Kidney glomerular epithelial cell (primary cell): Measurements from ENCODE around the gene TNIK.
"Not testable (repeated sequence)": the region's sequence is repeated elsewhere in the genome, so short reads cannot be mapped to it uniquely, and the experiment has no call there.

Experiments used
- DNase-seq: peaks from one replicate; lab custom pipeline; 2025; lab: John Stamatoyannopoulos, UW

Gene TNIK

GRCh38 chr3:171125010-171125409 lies 335.2 kb downstream of the TNIK start:
- DNase-seq: peak; percentile 8

- no peak for DNase-seq
Measured at GRCh38 chr3:171123915-171124314, 336.3 kb downstream of the TNIK start.

- no peak for DNase-seq
Measured at GRCh38 chr3:171122861-171123260, 337.3 kb downstream of the TNIK start.

DNA sequence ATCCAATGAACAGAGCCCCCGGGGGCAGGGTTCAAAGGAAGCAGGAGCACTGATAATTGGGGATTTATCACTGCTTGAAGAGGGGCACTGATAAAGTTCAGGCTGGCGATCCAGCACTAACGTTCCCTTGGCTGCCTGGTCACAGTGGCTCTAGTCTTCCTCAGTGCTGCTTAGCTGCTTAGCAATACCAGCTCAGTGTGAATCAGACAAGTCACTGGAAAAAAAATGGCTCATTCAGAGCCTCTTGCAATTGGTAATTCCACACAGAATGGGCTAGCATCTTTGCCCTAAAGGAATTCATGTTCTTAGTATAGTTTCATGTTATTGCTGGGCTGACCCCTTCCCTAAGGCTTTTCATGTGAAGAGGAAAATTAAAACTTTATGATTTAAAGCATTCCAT lies 338.0 kb downstream of the TNIK start:
- DNase-seq: no peak

GRCh38 chr3:171121801-171122200 lies 338.4 kb downstream of the TNIK start:
- DNase-seq: no peak

- DNase-seq: not testable (repeated sequence)
Measured at GRCh38 chr3:171119402-171119801, 340.8 kb downstream of the TNIK start.

- not testable (repeated sequence) for DNase-seq
Measured at GRCh38 chr3:171118993-171119392, 341.2 kb downstream of the TNIK start.

- no peak for DNase-seq
Measured at GRCh38 chr3:171116824-171117395, 343.3 kb downstream of the TNIK start.

DNA sequence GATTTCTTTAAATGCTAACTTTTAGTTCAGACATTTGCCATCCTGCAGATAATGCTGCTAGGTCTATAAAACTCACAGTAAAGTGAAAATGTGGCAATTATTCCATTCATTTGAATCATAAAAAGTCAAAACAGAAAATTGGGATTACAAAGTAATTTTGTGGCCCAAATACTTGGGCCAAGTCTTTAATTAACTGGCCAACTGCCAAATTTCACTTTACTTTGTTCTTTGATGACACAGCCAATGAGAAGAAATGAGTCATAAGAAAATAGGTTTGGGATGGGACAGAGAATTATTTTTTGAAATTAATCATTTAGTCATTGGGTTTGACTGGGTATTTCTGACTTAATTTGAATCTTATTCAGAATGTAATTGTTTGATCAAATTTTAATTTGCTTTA lies 343.8 kb downstream of the TNIK start:
- peak; percentile 21 for DNase-seq

DNA sequence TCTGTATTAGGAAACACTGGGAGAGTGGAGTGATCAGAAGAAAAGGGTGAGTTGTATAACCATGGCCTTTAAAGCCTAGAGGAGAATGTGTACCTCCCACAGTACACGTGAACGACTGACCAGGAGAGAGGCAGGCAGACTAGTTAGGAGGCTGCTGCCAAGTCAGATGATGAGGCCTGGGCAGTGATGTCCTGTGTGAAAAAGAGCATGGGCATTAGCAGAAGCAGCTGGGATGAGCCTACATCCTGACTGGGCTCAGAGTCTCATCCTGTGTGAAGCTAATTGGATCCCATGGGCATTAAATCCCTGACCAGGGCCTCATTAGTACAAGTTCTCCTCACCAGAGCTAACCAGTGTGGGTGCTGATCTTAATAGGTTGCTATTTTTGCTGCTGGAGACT lies 344.5 kb downstream of the TNIK start:
- DNase-seq: no peak

DNA sequence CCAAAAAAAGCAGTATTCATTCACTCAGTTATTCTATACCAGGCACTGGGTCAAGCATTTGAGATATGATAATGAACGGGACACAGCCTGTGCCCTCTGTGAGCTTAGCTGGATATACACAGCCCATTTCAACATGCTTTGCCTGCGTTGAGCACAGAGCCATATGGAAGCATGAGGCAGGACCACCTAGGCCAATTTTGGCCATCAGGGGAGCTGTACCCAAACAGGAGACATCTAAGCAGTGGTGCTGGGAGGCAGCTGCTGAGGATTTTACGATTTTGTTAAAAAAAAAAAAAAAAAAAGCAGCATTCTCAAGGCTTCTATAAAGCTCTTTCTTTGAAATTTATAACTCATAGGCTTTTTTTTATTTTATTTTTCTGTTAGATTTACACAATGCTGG lies 346.5 kb downstream of the TNIK start:
- no peak for DNase-seq

DNA sequence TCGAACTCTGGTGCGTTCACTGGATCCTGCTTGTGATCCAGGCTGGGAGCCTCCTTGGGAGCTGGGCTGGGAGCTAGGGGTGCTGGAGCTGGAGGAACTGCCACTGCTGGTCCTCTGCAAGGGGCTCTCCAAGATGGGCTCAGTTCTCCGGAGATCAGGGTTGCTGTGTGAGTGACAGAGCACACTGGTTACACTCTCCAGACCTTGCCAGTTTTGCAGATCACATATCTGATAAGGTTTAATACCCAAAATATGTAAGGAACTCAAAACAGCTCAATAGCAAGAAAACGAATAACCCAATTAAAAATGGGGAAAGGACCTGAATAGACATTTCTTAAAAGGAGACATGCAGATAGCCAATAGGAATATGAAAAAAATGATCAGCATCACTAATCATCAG lies 349.5 kb downstream of the TNIK start:
- DNase-seq: no peak

DNA sequence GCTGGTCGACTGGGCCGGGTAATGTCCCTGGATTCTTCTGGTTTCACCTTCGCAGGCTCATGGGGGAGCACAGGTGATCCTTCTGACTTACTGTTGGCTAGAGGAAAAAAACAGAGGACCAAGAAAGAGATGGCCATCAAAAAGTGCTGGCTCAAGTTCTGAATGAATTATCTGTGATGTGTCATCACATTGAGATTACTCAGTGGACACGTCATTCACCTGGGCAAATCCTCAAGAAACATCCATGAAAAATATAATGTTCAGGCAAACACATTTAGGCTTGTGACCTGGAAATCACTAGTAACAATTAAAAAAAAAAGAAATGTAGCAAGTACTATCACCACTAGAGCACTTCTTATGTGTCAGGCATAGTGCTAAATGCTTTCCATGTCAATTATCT lies 352.1 kb downstream of the TNIK start:
- DNase-seq: no peak

DNA sequence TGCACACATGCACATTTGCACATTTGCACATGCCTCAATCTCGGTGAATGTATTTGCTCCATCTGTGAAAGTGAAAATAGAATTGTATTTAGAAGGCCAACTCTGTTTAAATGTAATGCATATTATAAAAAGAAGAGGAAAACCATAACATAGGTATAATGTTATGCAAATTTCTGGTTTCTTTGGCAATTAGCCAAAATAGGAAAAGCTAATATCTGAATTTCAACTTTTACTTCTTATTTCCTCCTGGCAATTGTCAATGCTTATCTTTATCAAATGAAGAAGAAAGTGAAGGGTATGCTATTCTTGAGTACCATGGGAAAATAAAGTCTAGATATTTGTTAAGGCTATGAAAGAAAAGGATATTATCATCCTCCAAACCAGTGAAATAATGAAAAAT lies 357.0 kb downstream of the TNIK start:
- no peak for DNase-seq

GRCh38 chr3:171101982-171102641 lies 358.1 kb downstream of the TNIK start:
- DNase-seq: peak; percentile 74

GRCh38 chr3:171099911-171100310 lies 360.3 kb downstream of the TNIK start:
- no peak for DNase-seq

DNA sequence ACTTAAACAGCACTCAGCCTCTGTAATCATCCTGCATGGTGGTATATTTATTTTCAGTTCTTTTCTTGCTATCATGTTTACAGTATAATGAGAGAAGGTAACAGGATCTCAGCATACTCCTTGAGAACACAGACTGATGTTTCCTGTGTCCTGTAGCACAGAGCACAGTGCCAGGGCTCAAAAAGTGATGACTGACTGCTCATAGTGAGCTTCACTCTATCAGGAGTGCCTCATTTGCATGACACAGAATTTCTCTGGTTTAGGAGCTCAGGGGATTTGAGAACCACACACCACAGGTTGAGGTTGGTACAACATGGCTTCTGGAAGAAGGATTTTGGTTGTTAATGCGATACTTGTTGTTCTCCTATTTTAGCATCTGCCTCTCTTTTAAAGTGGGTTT lies 365.1 kb downstream of the TNIK start:
- DNase-seq: no peak

- DNase-seq: no peak
Measured at GRCh38 chr3:171094411-171094810, 365.8 kb downstream of the TNIK start.

GRCh38 chr3:171093462-171093861 lies 366.7 kb downstream of the TNIK start:
- DNase-seq: no peak

- DNase-seq: no peak
Measured at GRCh38 chr3:171092467-171092911, 367.7 kb downstream of the TNIK start.

GRCh38 chr3:171090321-171090720 lies 369.9 kb downstream of the TNIK start:
- no peak for DNase-seq

- peak; percentile 57 for DNase-seq
Measured at GRCh38 chr3:171088964-171089754, 371.0 kb downstream of the TNIK start.

- DNase-seq: no peak
Measured at GRCh38 chr3:171088496-171088895, 371.7 kb downstream of the TNIK start.
